ENCODE results near the gene CIB4.

CIB4 gene

GRCh38 chr2:26644188-26644835, 3.1 kb upstream of the CIB4 start:
- no peak for DNase-seq (ENCODE audit: low read depth, low spot score)

DNA sequence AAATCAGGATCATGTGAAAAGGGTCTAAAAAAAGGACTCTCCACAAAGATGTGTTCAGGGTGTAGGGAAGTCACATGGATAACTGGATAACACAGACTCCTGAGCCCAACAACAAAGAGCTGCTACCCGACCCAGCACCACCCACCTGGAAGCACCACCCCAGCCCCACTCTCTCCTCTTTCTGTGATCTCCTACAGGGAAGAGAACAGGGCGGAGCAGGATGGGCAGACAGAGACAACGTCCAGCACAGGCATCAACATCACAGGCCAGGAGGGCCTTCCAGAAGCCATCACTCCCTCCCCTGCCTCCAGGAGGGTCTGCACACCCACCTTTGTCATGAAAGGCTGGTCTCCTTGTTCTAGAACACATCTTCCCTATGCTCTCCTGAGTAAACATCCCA, 1.3 kb upstream of the CIB4 start:
- no peak for DNase-seq (ENCODE audit: low read depth, low spot score)

DNA sequence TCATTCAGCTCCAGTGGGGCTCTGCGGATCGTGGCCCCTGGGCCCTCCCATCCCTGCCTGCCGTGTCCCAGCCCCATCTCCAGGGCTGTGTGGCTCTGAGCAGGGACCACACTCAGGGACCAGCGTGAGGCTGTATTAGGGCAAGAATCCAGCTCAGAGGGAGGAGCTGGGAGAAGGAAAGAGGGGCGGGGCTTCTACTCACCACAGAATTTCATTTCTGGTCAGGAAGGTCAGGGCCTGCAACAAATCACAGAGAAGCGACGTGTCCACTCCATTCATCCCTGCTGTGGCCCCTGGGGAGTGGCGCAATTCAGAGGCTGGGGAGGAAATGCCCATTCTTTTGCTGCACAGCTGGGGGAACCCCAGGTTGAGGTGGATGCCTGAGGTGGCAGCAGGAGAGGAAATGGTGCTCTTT, 828 bp downstream of the CIB4 start:
- DNase-seq (ENCODE audit: low read depth, low spot score), result no peak

- DNase-seq (ENCODE audit: low read depth, low spot score), result no peak
These were observed 1.4 kb downstream of the CIB4 start for GRCh38 chr2:26639685-26640243.

GRCh38 chr2:26637811-26638310, 3.3 kb downstream of the CIB4 start:
- no peak for DNase-seq (ENCODE audit: low read depth, low spot score)

GRCh38 chr2:26636935-26637334, 4.2 kb downstream of the CIB4 start:
- DNase-seq (ENCODE audit: low read depth, low spot score), result no peak

DNA sequence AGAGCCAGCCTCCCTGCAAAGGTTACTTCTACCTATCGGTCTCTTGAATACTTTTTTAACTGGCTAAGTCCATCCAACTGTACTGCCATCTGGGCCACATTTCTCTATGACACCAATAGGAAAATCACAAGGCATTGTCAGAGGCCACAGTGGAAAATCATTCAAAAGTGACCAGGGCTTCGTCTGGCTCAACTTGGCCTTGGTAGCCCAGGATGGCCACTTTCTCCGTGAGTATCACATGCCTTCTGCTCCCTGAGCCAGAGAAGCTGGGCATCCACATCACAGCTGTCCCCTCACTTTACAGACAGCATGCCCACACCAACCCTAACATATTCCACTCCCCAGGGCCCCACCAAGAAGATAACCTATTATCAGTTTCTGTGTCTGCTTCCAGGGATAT, 5.8 kb downstream of the CIB4 start:
- DNase-seq (ENCODE audit: low read depth, low spot score), result no peak

DNA sequence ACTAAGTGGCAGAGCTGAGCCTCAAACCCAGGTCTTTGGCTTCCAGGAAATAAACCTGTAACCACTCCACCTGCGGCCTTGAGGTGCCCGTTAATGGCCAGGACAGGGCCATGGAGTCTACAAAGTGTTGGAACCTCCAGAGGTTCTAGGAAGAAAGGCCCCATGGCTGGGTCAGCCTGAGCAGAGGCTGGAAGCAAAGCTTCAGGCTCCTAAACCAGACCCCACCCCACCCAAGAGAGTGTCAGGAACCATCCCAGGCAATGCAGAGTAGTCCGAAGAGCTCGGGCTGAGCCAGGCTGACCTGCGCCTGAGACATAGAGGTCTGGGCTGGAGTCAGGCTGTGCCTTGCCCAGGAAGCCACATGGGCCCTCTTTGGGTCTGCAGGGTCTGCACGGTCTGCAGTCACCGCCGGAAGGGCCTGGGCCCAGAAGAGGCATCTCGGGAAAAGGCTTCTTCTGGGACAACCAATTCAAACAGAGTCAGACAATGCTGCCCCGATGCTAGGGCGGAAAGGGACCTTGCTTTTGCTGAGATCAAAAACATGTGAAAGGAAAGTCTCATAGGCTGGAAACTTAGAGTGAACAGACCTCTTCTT, 6.4 kb downstream of the CIB4 start:
- DNase-seq (ENCODE audit: low read depth, low spot score), result no peak

GRCh38 chr2:26633993-26634595, 7.1 kb downstream of the CIB4 start:
- no peak for DNase-seq (ENCODE audit: low read depth, low spot score)

DNA sequence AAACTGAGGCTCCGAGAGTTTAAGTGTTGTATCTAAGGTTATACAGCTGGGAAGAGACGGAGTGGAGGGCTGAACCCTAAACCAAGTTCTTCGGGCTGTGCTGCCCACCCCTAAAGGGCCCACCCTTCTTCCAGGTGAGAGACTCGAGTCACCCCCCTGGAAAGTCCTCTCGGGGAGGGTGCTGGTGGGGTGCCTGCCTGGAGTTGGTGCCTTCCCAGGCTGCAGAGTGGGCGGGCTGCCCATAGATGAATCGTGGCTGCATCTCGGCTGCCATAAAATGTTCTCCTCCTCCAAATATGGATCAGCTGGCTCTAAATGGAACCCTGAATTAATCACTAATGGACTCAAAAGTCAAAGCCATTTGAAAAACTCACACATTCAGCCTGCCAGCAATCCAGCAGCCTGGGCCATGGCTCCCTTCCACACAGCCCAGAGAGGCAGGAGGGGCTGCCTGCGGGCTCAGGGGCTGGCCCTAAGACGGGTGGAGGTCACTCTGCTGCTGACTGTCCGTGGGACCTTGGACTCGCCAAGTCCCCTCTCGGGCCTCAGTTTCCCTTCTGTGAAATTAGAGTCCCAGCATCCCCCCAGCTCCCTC, 7.7 kb downstream of the CIB4 start:
- DNase-seq (ENCODE audit: low read depth, low spot score), result no peak

- DNase-seq (ENCODE audit: low read depth, low spot score), result no peak
These were observed 8.5 kb downstream of the CIB4 start for GRCh38 chr2:26632624-26633185.

- DNase-seq (ENCODE audit: low read depth, low spot score), result no peak
These were observed 9.6 kb downstream of the CIB4 start for GRCh38 chr2:26631401-26632170.

- no peak for DNase-seq (ENCODE audit: low read depth, low spot score)
These were observed 10.4 kb downstream of the CIB4 start for GRCh38 chr2:26630669-26631360.

DNA sequence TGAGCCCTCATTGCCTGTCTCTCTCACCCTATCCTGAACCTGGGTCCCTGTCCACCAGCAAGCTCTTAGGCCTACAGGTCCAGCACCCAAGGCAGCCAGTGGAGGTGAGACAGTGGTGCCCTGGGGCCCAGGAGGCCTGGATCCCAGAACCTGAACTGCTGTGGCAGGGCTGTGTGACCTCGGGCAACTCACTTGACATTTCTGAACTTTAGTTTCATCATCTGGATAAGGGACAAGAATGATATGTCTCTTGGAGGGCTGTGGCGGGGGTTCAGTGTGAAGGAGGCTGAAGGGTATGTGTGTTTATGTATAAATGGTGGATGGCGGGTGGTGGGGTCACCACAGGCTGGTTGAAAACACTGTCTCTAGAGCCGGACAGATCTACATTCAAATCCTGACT, 10.9 kb downstream of the CIB4 start:
- DNase-seq (ENCODE audit: low read depth, low spot score), result no peak

DNA sequence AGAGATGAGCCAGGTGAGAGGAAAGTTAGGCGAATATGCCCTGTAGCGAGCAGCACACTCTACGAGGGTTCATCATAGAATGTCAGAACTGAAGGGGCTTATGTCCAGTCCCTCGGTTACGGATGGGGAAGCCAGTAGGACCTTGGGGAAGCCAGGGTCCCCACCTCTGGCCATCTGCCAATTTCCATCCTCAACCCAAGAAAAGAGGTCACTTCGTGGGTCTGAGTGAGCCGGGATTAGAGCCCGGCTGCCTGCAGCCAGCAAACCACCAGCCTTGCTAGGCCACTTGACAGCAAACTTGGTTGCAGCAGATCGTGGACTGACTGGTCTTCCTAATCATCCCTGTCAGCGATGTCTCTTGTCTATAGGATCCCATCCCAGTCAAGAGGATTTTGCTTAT, 11.4 kb downstream of the CIB4 start:
- no peak for DNase-seq (ENCODE audit: low read depth, low spot score)

- no peak for DNase-seq (ENCODE audit: low read depth, low spot score)
These were observed 11.9 kb downstream of the CIB4 start for GRCh38 chr2:26629346-26629630.

DNA sequence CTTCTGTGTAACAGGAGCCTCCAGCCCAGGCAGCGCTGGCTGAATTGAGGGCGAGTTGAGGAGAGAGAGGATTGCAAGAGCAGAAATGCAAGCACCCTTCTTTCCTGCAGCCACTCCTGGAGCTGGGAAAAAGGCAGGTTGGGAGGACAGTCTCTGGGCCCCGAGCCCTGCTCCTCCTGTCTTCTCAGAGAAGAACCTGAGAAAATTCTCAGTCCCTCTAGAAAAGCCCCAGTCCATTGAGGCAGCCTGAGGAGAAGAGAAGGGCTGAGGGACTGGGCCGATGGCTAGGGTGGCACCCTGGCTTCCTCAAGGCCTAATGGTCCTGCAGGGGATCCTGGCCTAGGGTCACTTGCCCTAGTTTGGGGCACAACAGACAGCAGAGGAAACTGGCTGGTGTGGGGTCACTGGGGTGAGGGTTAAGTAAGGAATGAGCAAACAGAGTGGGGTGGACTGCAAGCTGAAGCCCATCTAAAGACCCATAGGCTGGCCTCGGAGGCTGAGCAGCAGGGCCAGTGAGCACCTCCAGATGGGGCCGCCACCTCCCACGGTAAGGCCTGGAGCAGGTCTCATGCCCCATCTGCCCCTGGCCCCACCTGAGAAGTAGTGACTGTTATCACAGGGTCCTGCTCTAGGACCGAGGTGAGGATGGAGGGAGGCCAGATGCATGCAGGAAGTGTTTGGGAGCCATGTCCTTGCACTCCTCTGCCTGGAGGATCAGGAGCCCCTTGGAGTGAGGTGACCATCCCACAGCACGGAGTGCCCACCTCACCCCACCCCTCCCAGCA, 12.4 kb downstream of the CIB4 start:
- no peak for DNase-seq (ENCODE audit: low read depth, low spot score)

- DNase-seq (ENCODE audit: low read depth, low spot score), result no peak
These were observed 13.6 kb downstream of the CIB4 start for GRCh38 chr2:26627350-26628105.

GRCh38 chr2:26626606-26627005, 14.6 kb downstream of the CIB4 start:
- no peak for DNase-seq (ENCODE audit: low read depth, low spot score)

Data from activated CD4-positive, CD25-positive, alpha-beta regulatory T cell treated with anti-CD3 and anti-CD28 coated beads, Interleukin-2, amount 50 U/mL, for 16 hours (primary cell).